ENCODE data around the gene CAD. TPM values are rescaled to one million over a fixed set of nuclear protein-coding genes. Genes with fewer than 3 reads are reported as not detected.

The CAD gene
- polyA plus RNA-seq, 1 donor from 2014 or later, result 14.2 TPM

Other genes with a start within 250 kb of the CAD start
- gene MAPRE3, start 246.7 kb upstream of the CAD start, polyA plus RNA-seq, result 69.2 and 87.1 TPM in 2 replicates
- 10.3 and 14.9 TPM in 2 replicates for gene TMEM214, start 184.4 kb upstream of the CAD start, polyA plus RNA-seq
- 34.3 and 39.1 TPM in 2 replicates for gene AGBL5, start 165.7 kb upstream of the CAD start, polyA plus RNA-seq
- gene OST4, start 145.7 kb upstream of the CAD start, polyA plus RNA-seq, result 263 and 292 TPM in 2 replicates
- gene EMILIN1, start 138.8 kb upstream of the CAD start, polyA plus RNA-seq, result 1.3 and 2.2 TPM in 2 replicates
- 3.1 and 4.1 TPM in 2 replicates for gene KHK, start 130.6 kb upstream of the CAD start, polyA plus RNA-seq
- 24.5 and 33.7 TPM in 2 replicates for gene CGREF1, start 98.2 kb upstream of the CAD start, polyA plus RNA-seq
- gene ABHD1, start 93.6 kb upstream of the CAD start, polyA plus RNA-seq, result not detected in 2 replicates
- gene PREB, start 82.7 kb upstream of the CAD start, polyA plus RNA-seq, result 121 and 123 TPM in 2 replicates
- not detected in 2 replicates for gene PRR30, start 78.0 kb upstream of the CAD start, polyA plus RNA-seq
- gene TCF23, start 68.4 kb upstream of the CAD start, polyA plus RNA-seq, result not detected in 2 replicates
- 94.3 and 121 TPM in 2 replicates for gene ATRAID, start 5.3 kb upstream of the CAD start, polyA plus RNA-seq
- 64.3 and 98.4 TPM in 2 replicates for gene SLC5A6, start 5.1 kb upstream of the CAD start, polyA plus RNA-seq
- not detected in 2 replicates for gene SLC30A3, start 45.7 kb downstream of the CAD start, polyA plus RNA-seq
- not detected in 2 replicates for gene DNAJC5G, start 58.1 kb downstream of the CAD start, polyA plus RNA-seq
- 0.28 TPM in 1 of 2 replicates, not detected in the other for gene TRIM54, start 65.1 kb downstream of the CAD start, polyA plus RNA-seq
- gene UCN, start 91.1 kb downstream of the CAD start, polyA plus RNA-seq, result 3.1 and 9.0 TPM in 2 replicates
- 79.6 and 104 TPM in 2 replicates for gene MPV17, start 105.7 kb downstream of the CAD start, polyA plus RNA-seq
- 27.8 and 37.2 TPM in 2 replicates for gene GTF3C2, start 139.4 kb downstream of the CAD start, polyA plus RNA-seq
- gene EIF2B4, start 153.0 kb downstream of the CAD start, polyA plus RNA-seq, result 43.7 and 45.3 TPM in 2 replicates
- gene SNX17, start 153.2 kb downstream of the CAD start, polyA plus RNA-seq, result 69.8 and 86.9 TPM in 2 replicates
- gene ZNF513, start 163.4 kb downstream of the CAD start, polyA plus RNA-seq, result 40.5 and 46.8 TPM in 2 replicates
- 99.0 and 107 TPM in 2 replicates for gene PPM1G, start 192.2 kb downstream of the CAD start, polyA plus RNA-seq
- gene NRBP1, start 211.3 kb downstream of the CAD start, polyA plus RNA-seq, result 115 and 161 TPM in 2 replicates
- gene KRTCAP3, start 225.0 kb downstream of the CAD start, polyA plus RNA-seq, result 2.3 and 4.0 TPM in 2 replicates

All from neural cell (in vitro differentiated cells).